DMS114 treated with DMSO at 0.1 percent for 48 hours (cell line): ENCODE results near the gene INTS11.

ENCODE experiments used
- DNase-seq: peaks from one replicate; lab custom pipeline; 2025; ENCODE audit not compliant: unreplicated experiment; lab: John Stamatoyannopoulos, UW

INTS11 gene

DNA sequence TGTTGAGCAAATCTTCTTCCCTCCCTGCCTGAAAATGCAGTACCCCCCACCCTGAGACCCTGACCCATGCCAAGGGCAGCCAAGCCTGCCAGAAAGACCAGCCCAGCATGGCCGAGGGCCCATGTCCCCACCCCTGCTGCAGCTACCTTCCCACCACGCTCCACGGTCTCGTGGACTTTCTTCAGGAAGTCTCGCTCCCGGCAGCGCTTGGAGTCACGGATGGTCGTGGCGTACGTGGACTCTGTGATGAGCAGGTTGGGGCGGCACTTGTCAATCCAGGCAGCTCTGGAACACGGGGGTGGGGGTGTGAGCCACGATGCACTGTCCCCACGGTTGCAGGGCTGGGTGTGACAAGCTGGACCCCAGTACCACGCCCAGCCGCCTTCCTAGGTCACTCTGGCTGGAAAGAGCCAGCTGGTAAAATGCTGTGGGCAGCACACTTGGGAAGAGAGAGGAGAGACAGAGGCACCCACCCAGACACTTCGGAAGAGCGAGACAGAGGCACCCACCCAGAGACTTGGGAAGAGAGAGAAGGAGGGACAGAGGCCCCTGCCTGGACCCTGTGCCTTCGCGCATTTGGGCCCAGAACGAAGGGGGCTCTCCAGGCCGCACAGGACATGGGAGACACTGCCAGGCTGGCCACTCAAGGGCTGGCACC is 9.7 kb downstream of the INTS11 start:
- DNase-seq = no peak

DNA sequence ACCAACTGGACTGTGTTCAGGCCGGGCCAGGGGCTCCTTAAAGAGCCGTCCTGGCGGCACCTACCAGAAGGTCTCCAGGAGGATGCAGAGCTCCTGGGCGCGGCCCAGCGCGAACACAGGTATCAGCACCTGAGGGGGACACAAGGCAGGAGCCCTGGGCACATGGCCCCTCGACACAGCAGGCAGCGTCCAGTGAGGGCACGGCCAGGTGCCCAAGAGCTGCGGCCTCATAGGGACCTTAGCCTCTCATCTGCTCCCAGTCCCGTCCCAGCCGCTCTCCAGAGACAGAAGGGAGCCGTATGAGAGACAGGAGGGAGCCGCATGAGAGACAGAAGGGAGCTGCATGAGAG is 10.2 kb downstream of the INTS11 start:
- no peak for DNase-seq

DNA sequence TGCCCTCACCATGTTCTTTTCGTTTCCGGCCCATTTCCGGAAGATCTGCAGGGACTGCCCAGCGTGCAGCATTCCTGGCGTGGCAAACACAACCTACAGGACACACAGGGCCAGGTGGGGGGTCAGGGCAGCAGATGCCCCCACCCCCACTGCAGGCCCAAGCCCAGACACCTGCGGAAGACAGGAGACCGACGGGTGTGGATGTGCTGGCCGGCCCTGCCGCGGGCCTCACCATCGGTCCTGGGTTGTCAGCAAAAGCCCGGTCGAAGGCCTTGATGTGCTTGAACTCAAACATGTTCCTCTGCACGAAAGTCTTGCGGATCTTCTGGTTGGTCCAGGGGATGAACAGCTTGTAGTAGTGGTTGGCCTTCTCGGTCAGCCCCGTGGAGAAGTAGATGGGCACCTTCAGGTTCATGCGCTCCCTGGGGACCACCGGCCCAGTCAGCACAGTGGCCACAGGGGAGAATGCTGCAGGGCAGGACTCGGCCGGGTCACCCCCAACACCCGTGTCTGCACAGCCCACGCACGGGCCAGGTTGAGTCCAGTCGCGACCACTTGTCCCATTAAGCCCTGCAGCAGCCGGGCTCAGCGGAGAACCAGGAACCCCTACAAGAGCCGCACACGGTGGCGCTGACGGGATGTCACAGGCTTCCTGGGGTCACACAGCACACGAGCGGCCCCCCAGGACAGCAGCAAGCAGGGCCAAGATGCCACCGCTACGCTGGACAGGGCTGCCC is 10.8 kb downstream of the INTS11 start:
- DNase-seq = no peak

- no peak for DNase-seq
Measured at GRCh38 chr1:1312450-1313314, 11.8 kb downstream of the INTS11 start.

GRCh38 chr1:1311107-1312104 is 13.1 kb downstream of the INTS11 start:
- DNase-seq = no peak

GRCh38 chr1:1310476-1311053 is 13.9 kb downstream of the INTS11 start:
- DNase-seq = no peak

DNA sequence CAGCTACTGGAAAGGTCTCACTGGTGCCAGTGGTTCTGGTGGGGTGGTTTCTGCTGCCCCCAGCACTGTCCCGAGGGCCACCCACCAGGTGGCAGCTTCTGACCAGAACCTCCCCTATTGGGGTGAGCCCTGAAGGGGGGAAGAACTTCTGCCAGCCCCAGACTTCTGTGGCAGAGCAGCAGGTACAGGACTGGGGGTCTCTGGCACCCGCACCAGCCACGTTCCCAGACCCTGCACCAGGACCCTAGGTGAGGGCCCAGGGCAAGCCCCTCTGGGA is 14.4 kb downstream of the INTS11 start:
- DNase-seq = no peak

DNA sequence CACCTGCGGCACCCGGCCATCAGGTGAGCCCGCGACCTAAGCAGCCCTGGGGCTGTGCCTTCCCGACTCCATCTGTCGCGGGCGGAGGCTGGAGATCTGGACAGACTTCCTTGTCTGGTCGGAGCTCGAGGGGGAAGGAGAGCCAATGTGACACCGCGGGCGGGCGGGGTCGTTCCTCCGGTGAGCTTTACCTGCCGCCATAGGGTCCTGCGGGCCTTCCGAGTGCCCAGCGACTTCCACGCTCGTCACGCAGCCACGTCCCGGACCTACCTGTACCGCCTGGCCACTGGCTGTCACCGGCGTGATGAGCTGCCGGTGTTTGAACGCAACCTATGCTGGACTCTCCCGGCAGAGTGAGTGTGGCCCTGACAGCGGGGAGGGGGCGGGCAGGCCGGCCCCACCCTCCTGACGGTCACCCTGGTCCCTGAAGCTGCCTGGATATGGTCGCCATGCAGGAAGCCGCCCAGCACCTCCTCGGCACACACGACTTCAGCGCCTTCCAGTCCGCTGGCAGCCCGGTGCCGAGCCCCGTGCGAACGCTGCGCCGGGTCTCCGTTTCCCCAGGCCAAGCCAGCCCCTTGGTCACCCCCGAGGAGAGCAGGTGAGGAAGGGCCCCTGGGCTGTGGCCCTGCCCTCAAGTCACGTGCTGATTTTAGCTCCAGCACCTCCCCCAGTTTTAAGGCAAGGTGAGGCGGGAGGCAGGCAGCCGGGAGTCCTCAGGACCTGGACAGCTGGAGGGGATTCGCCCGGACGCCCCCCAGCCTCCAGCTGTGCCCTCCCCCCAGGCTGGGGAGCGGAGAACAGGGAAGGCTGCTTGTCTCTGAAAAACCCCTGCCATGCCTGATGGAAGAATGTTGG is 15.0 kb downstream of the INTS11 start:
- no peak for DNase-seq

GRCh38 chr1:1308756-1309250 is 15.7 kb downstream of the INTS11 start:
- no peak for DNase-seq

- peak; percentile 76 for DNase-seq
Measured at GRCh38 chr1:1307923-1308755, 16.3 kb downstream of the INTS11 start, which contains the start of the genes ACAP3 and PUSL1. Gene ACAP3 (minus strand): TSS chr1:1307930. CDS start chr1:1307815, 115 bp downstream. Gene PUSL1 (plus strand): TSS chr1:1308597. CDS start chr1:1308644, 47 bp downstream.

DNA sequence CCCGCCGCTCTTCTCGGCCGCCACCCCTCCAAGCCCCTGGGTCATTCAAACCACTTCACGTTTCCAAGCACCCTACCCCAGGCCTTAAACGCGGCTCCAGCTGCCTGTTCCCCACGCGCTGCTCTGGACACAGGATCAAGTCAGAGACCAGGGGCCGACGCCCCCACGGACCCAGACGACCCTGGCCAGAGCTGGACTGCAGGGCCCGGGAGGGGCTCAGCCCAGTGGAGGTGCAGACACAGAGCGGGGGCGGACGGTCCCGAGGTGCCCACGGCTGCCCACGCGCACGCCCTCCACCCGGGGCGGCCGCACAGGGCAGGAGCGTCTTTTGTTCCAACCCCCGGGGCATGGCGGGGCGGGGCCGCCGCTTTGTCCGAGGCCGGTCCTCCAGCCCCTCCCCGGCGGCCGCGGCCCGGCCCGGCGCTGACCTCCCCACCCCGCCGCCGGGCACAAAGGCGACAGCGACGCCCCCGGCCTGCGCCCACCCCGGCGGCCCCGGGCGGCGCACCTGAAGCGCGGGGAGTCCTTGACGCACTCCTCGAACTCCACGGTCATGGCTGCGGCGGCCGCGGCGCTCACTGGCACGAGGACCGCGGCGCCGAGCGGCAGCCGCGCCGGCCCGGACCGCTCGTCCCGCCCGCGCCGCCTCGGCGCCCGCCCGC is 17.1 kb downstream of the INTS11 start:
- DNase-seq = no peak

GRCh38 chr1:1306661-1307260 is 17.7 kb downstream of the INTS11 start:
- no peak for DNase-seq

- DNase-seq = no peak
Measured at GRCh38 chr1:1306070-1306660, 18.3 kb downstream of the INTS11 start.

- DNase-seq = no peak
Measured at GRCh38 chr1:1305300-1306069, 19.0 kb downstream of the INTS11 start.

DNA sequence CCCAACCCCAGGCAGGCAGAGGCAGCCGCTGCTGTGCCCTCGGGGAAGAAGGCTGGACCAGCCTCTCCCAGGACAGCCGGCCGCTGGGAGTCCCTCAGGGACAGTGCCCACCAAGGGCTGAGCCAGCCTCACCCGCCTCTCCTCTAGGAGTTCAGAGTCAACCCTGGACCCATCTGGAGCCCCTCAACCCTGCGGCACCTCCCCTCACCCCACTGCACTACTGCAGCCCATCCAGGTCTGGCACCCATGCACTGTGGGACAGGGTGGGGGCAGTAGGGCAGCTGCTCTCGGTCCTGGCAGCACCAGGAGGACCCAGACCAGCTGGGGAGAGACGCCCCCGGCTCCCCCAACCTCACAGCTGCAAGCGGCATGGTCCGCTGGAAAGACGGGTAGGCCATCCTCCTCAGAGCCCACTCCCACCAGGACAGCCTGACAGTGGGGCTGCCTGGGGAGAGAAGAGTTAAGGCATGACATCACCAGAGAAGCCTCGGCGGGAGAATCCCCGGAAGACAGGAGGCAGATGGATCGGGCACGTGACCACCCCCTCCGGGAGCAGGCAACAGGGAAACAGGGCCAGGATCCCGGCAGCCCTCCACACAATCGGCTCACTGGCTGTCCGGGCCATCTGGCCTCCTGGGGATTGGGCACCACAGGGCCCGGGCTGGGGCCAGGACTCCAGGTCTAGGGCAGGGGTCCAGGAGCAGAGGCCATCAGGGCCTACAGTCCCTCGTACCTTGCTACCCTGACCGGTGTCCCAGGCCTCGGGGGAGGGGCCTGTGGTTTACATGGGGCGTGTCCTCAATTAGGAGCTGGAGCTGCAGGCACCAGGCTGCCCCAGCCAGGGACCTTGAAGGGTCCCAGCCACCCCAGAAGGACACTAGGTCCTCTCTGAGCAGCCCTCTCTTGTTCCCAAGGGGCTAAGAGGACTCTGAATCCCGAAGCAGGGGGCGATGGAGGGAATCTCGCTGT is 19.8 kb downstream of the INTS11 start:
- peak; percentile 31 for DNase-seq
